DOHH2 (cell line): Measurements from ENCODE around the gene SLC30A1.

Experiments
- CTCF ChIP-seq: fragments of 200-600 bp; sonication (generic); IDR thresholded peaks from one replicate; pipeline ENCODE4 v1.5.1; 2014; ENCODE audit warnings: antibody characterized with exemption, mild to moderate bottlenecking, low read depth, low read length; ENCODE audit not compliant: poor library complexity, severe bottlenecking
- EZH2phosphoT487 ChIP-seq: fragments of 200-600 bp; sonication (generic); IDR thresholded peaks from 2 replicates; pipeline ENCODE4 v1.6.1; 2017; ENCODE audit warnings: borderline replicate concordance, mild to moderate bottlenecking, antibody characterized with exemption, low read length, moderate library complexity, mixed read lengths

GRCh38 chr1:211611818-211612217, 32.9 kb upstream of the SLC30A1 start:
- TF ChIP-seq CTCF (no peak), EZH2phosphoT487 (no peak)
